ENCODE data around the gene NKPD1.

NKPD1 gene

DNA sequence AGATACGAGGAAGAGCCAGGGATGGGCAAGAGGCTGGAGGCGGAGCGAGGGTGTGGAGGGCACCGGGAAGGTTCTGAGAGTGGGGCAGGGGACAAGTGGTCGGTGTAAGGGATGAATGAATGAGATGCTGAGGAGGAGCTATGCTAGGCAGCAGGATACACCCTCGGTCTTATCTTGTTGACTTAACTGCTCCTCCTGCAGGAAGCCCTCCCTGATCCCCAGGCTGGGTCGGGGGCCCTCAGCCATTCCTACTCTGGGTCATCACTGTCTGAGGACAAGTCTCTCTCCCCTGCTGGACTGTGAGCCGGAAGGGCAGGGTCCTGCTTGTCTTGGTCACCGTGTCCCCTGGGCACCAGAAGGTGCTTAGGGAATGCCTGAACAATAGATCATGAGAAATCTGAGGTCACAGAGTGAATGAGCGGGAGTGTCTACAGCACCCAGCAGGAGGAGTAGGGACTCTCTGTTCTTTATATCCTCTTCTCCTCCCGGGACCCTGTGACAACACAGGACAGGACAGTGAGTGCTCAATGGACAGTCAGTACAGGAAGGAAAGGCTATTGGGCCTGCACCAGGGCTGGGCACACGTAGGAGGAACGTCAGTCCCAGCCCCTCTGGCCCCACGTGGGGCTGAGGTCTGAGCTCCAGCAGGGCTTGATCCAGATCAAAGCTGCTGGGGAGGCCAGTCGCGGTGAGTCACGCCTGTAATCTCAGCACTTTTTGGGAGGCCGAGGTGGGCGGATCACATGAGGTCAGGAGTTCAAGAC, 6.5 kb downstream of the NKPD1 start:
- TF ChIP-seq, protein P1, sequence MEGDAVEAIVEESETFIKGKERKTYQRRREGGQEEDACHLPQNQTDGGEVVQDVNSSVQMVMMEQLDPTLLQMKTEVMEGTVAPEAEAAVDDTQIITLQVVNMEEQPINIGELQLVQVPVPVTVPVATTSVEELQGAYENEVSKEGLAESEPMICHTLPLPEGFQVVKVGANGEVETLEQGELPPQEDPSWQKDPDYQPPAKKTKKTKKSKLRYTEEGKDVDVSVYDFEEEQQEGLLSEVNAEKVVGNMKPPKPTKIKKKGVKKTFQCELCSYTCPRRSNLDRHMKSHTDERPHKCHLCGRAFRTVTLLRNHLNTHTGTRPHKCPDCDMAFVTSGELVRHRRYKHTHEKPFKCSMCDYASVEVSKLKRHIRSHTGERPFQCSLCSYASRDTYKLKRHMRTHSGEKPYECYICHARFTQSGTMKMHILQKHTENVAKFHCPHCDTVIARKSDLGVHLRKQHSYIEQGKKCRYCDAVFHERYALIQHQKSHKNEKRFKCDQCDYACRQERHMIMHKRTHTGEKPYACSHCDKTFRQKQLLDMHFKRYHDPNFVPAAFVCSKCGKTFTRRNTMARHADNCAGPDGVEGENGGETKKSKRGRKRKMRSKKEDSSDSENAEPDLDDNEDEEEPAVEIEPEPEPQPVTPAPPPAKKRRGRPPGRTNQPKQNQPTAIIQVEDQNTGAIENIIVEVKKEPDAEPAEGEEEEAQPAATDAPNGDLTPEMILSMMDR (IDR thresholded peaks at IDR 0.05; ENCODE audit: low read depth, low read length, missing control alignments), result no peak
- peak; percentile 32 for DNase-seq (ENCODE audit: extremely low read depth, low read depth)
- H3K4me3 ChIP-seq (replicated peaks; ENCODE audit: low read depth, low read length), result no peak overlapping the region

DNA sequence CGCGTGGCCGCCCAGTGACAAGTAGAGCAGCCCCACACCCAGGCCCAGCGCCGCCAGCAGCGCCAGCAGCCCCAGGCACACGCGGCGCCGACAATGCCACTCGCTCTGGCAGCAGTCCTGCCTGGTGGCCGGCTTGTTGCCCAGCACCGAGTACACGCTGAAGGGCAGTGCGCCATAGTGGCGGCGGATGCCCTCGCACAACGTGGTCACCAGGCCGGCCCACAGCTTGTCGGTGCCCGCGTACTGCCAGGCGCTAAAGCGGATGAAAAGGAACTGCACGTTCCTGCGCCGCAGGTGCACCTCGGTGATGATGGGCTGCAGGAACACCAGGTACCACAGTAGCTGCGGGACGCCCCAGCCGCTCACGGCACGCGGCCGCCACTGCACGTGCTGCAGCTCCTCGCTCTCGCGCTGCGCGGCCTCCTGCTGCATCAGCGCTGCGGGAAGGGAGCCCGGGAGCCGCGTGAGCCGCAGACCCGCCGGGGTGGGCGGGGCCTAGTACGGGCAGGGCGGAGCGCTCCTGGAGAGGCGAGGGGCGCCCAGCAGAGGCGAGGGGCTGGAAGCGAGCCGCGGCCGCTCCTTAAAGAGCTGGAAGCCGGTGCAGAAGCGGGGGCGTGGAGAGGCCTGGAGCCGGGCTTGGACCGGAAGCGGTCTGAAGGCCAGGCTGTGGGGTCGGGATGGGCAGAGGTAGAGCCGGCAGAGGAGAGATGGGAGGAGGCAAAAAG, 7.3 kb downstream of the NKPD1 start:
- no peak overlapping the region for H3K4me3 ChIP-seq (replicated peaks; ENCODE audit: low read depth, low read length)
- no peak for DNase-seq (ENCODE audit: extremely low read depth, low read depth)
- TF ChIP-seq, protein P1 (IDR thresholded peaks at IDR 0.05; ENCODE audit: low read depth, low read length, missing control alignments), result no peak

DNA sequence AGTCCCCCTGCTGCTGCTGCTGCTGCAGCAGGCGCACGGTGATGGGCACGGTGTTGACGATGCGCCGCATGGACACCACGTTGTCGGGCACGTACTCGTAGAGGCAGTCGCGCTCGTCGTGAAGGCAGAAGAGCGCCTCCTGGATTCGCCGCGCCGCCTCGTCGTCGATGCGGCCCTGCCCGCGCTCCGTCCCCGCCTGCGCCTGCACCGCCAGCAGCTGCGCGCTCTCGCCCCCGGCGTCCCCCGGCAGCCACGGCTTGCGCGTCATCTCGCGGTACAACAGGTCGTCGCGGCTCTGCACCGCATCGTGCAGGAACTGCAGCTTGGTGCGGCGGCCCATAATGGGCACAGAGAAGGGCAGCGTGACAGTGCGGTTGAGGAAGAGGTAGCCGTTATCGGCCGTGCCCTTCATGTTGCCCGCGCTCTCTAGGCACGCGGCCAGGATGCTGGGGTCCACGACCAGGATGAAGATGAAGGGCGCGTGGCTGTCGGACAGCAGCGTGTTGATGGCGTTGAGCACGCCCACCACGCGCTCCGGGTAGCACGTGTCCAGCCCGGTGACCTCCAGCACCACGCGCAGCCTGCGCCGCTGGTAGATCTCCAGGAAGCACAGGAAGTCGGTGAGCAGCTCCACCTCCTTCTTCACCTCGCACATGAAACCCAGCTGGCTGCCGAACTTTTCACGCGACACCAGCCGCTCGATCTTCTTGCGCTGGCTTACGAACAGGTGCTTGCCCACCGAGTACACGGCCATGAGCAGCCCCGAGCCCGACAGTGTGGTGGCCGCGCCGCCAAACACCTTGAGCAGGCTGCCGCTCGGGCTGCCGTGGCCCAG, 8.1 kb downstream of the NKPD1 start:
- TF ChIP-seq, protein P1 (IDR thresholded peaks at IDR 0.05; ENCODE audit: low read depth, low read length, missing control alignments), result no peak
- DNase-seq (ENCODE audit: extremely low read depth, low read depth), result no peak
- no peak overlapping the region for H3K4me3 ChIP-seq (replicated peaks; ENCODE audit: low read depth, low read length)

DNA sequence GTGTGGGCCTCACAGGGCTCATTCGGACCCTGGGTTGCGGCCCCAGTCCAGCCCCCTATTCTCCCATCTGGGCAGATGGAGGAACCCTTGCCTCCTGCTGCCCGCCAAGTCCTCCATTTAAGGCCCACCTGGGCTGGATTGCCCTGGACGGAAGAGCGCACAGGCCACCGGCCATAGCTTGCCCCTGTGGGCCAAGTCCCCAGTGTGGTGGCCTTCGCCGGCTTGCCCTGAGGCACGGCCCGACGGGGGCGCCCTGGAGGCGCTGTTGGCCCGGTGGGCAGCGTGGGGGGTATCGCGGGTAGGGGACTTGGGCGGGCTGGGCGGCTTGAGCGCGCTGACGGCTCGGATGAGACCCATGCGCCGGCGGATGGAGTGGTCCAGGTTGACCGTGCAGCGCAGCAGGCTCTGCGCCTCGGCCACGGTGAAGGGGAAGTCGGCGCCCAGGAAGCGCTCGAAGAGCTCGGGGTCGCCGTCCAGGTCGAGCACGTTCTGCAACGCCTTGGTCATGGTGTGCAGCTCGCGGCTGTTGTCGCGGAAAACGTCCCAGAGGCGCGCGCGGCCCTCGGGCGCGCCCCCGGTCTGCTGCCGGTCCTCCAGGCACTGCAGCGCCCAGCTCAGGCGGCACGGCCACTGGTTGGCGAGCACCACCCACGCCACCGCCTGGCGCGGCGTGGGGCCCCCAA, 8.8 kb downstream of the NKPD1 start:
- H3K4me3 ChIP-seq (replicated peaks; ENCODE audit: low read depth, low read length), result no peak overlapping the region
- DNase-seq (ENCODE audit: extremely low read depth, low read depth), result no peak
- TF ChIP-seq, protein P1 (IDR thresholded peaks at IDR 0.05; ENCODE audit: low read depth, low read length, missing control alignments), result no peak

DNA sequence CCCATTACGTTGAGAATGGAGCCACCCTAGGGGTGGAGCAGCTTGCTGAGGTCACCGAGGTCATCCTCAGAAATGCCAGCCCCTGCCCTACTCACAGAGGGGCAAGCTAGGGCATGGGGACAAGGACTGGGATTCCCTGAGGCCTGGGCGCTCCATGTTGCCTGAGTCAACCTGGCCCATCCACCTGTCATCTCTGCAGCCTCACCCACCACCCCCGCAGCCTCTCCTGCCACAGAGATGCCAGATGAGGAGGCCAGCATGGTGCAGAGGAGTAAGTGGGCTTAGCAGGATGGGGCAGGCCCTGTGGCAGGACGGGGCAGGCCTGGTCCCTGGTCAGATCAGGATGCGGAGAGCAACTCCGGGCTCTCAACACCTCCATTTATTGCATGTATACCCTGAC, 9.5 kb downstream of the NKPD1 start:
- TF ChIP-seq, protein P1 (IDR thresholded peaks at IDR 0.05; ENCODE audit: low read depth, low read length, missing control alignments), result no peak
- no peak for DNase-seq (ENCODE audit: extremely low read depth, low read depth)
- H3K4me3 ChIP-seq (replicated peaks; ENCODE audit: low read depth, low read length), result no peak overlapping the region

DNA sequence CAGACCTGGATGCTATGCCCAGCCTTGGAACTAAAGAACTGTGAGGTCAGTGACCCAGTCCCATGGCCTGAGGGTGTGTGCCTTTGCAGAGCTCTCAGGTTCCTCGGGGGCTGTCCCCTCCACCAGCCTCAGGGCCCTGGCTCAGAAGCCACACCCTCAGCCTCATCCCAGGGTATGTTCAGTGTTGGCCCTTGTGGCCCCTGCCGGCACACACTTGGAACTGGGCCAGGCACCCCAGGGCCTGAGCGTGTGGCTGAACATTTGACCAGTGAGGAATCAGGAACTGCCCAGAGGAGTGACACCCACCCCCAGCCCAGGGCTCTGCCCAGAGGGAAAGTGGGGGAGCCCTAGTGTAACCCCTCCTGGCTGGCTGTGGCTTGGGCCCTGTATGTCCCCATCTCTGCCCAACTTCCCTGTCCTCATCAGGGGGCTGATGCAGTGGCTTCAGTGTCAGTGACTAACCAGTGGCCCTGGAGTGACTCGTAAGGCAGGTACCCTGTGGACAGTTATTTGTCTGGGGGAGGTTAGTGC, 10.0 kb downstream of the NKPD1 start:
- no peak for DNase-seq (ENCODE audit: extremely low read depth, low read depth)
- H3K4me3 ChIP-seq (replicated peaks; ENCODE audit: low read depth, low read length), result no peak overlapping the region
- TF ChIP-seq, protein P1 (IDR thresholded peaks at IDR 0.05; ENCODE audit: low read depth, low read length, missing control alignments), result no peak

Measured in HFF-Myc (cell line).